HEK293T (cell line): Measurements from ENCODE around the gene CARD19.

Source experiments
- CTCF ChIA-PET: fragments of 350-600 bp; formaldehyde crosslinking; extraction: SDS; loops from one replicate; lab custom pipeline; 2021; ENCODE audit warnings: antibody characterized with exemption, inconsistent platforms; lab: Yijun Ruan, JAX
- POLR2A ChIA-PET: fragments of 350-600 bp; formaldehyde crosslinking; extraction: SDS; loops from one replicate; lab custom pipeline; 2020; ENCODE audit warnings: antibody characterized with exemption, inconsistent platforms; lab: Yijun Ruan, JAX
- DNase-seq: peaks from one replicate; pipeline ENCODE4 v3.0.0; 2012; ENCODE audit warnings: mixed read lengths; ENCODE audit errors: extremely low spot score
- ARNT ChIP-seq: fragments of 450-650 bp; IDR thresholded peaks from 2 replicates; pipeline ENCODE4 v1.6.1; 2017; ENCODE audit warnings: mild to moderate bottlenecking
- BHLHE40 ChIP-seq: fragments of 450-650 bp; IDR thresholded peaks from 2 replicates; pipeline ENCODE4 v1.6.1; 2016; ENCODE audit warnings: mild to moderate bottlenecking, moderate library complexity, borderline replicate concordance
- CTBP1 ChIP-seq: fragments of 450-650 bp; IDR thresholded peaks from 2 replicates; pipeline ENCODE4 v1.6.1; 2016; ENCODE audit warnings: borderline replicate concordance
- ELF4 ChIP-seq: fragments of 450-650 bp; IDR thresholded peaks from 2 replicates; pipeline ENCODE4 v1.6.1; 2017; ENCODE audit warnings: antibody characterized with exemption
- FOXA1 ChIP-seq: fragments of 450-650 bp; IDR thresholded peaks from 2 replicates; pipeline ENCODE4 v1.6.1; 2016; ENCODE audit warnings: mild to moderate bottlenecking
- FOXK2 ChIP-seq: fragments of 450-650 bp; IDR thresholded peaks from 2 replicates; pipeline ENCODE4 v1.6.1; 2016; ENCODE audit warnings: mild to moderate bottlenecking
- FOXM1 ChIP-seq: fragments of 450-650 bp; IDR thresholded peaks from 2 replicates; pipeline ENCODE4 v1.6.1; 2017; ENCODE audit warnings: mild to moderate bottlenecking, borderline replicate concordance
- HDGF ChIP-seq: fragments of 450-650 bp; IDR thresholded peaks from 2 replicates; pipeline ENCODE4 v1.6.1; 2017; ENCODE audit warnings: antibody characterized with exemption, borderline replicate concordance
- L3MBTL2 ChIP-seq: fragments of 450-650 bp; conservative IDR thresholded peaks from 2 replicates; pipeline ENCODE4 v1.6.1; 2016; ENCODE audit warnings: mild to moderate bottlenecking
- LEF1 ChIP-seq: fragments of 450-650 bp; IDR thresholded peaks from 2 replicates; pipeline ENCODE4 v1.6.1; 2017; ENCODE audit warnings: mild to moderate bottlenecking, borderline replicate concordance
- NFRKB ChIP-seq: fragments of 450-650 bp; IDR thresholded peaks from 2 replicates; pipeline ENCODE4 v1.6.1; 2016; ENCODE audit warnings: mild to moderate bottlenecking, moderate library complexity
- PKNOX1 ChIP-seq: fragments of 450-650 bp; IDR thresholded peaks from 2 replicates; pipeline ENCODE4 v1.6.1; 2016
- SP1 ChIP-seq: fragments of 450-650 bp; IDR thresholded peaks from 2 replicates; pipeline ENCODE4 v1.6.1; 2017
- SUZ12 ChIP-seq: fragments of 450-650 bp; IDR thresholded peaks from 2 replicates; pipeline ENCODE4 v1.6.1; 2016; ENCODE audit warnings: mild to moderate bottlenecking
- TARDBP ChIP-seq: fragments of 450-650 bp; IDR thresholded peaks from 2 replicates; pipeline ENCODE4 v1.6.1; 2016
- ZNF384 ChIP-seq: fragments of 450-650 bp; IDR thresholded peaks from 2 replicates; pipeline ENCODE4 v1.6.1; 2016

The CARD19 gene

GRCh38 chr9:93128715-93129224 is 32.8 kb downstream of the CARD19 start:
- ChIA-PET CTCF (interaction anchor here (1.0 kb wide), 1 partner anchor 20 kb away, joined by 3 read pairs; no protein-coding TSS in a partner anchor), POLR2A (no interaction called here)
- no peak for DNase-seq
- TF ChIP-seq ZNF384 (no peak), HDGF (no peak), ARNT (no peak), ELF4 (no peak), PKNOX1 (no peak), NFRKB (no peak), SP1 (no peak), TARDBP (no peak), SUZ12 (no peak), FOXM1 (no peak), CTBP1 (no peak), LEF1 (no peak), FOXA1 (no peak), BHLHE40 (no peak), L3MBTL2 (no peak), FOXK2 (no peak)

GRCh38 chr9:93129286-93129685 is 33.3 kb downstream of the CARD19 start:
- ChIA-PET CTCF (interaction anchor here (1.0 kb wide), 1 partner anchor 20 kb away, joined by 3 read pairs; no protein-coding TSS in a partner anchor), POLR2A (no interaction called here)
- no peak for TF ChIP-seq CTBP1
- TF ChIP-seq ZNF384: no peak
- TF ChIP-seq TARDBP: no peak
- TF ChIP-seq LEF1: no peak
- TF ChIP-seq BHLHE40: no peak
- TF ChIP-seq FOXM1: no peak
- TF ChIP-seq SP1: no peak
- TF ChIP-seq NFRKB: no peak
- TF ChIP-seq HDGF: no peak
- TF ChIP-seq ARNT: no peak
- TF ChIP-seq FOXK2: no peak
- TF ChIP-seq SUZ12: no peak
- TF ChIP-seq L3MBTL2: no peak
- TF ChIP-seq ELF4: no peak
- TF ChIP-seq PKNOX1: no peak
- no peak for TF ChIP-seq FOXA1
- no peak for DNase-seq

GRCh38 chr9:93129691-93130500 is 33.9 kb downstream of the CARD19 start:
- CTCF ChIA-PET: interaction anchor here (0.8 to 1.0 kb wide), 2 partner anchors 21 to 24 kb away, joined by 3 read pairs; no protein-coding TSS in a partner anchor
- TF ChIP-seq CTBP1 (no peak), TARDBP (no peak), SUZ12 (no peak), SP1 (no peak), LEF1 (no peak), FOXM1 (no peak)
- DNase-seq: no peak
- POLR2A ChIA-PET: no interaction called here

- no peak for TF ChIP-seq HDGF
- no peak for TF ChIP-seq NFRKB
- TF ChIP-seq BHLHE40: no peak
- no peak for TF ChIP-seq FOXK2
- no peak for TF ChIP-seq SUZ12
- TF ChIP-seq L3MBTL2: no peak
- no peak for TF ChIP-seq FOXA1
- TF ChIP-seq ARNT: no peak
- TF ChIP-seq TARDBP: no peak
- TF ChIP-seq PKNOX1: no peak
- TF ChIP-seq CTBP1: no peak
- TF ChIP-seq ELF4: no peak
- TF ChIP-seq SP1: no peak
- no peak for TF ChIP-seq LEF1
- POLR2A ChIA-PET: no interaction called here
- CTCF ChIA-PET: interaction anchor here (0.6 kb wide), 1 partner anchor 837 kb away, joined by 3 read pairs; no protein-coding TSS in a partner anchor
- DNase-seq: no peak
Observed at GRCh38 chr9:93130861-93131481, 35.0 kb downstream of the CARD19 start.

- no peak for DNase-seq
- POLR2A ChIA-PET: no interaction called here
- CTCF ChIA-PET: no interaction called here
- TF ChIP-seq FOXM1 (no peak), TARDBP (no peak), L3MBTL2 (no peak), LEF1 (no peak), SUZ12 (no peak)
Observed at GRCh38 chr9:93131599-93132286, 35.7 kb downstream of the CARD19 start.
